Pancreas (tissue), 10 donors: ENCODE results near the gene VEGFD. TPM values are rescaled to one million over a fixed set of nuclear protein-coding genes. Genes with fewer than 3 reads are reported as not detected.

Experiments used
- ATAC-seq, 4 donors: fragments of 200-7000 bp; cut with Tn5 transposase; one replicate each; pipeline versions ENCODE4 v1.8.0 to v1.9.1; 2020; ENCODE audit warnings: mild to moderate bottlenecking in 4 of 4, moderate library complexity in 4 of 4
- DNase-seq, 6 donors: peaks; one replicate each; pipeline ENCODE4 v3.0.0-alpha.2; 2020
- FAIRE-seq: peaks from 2 replicates; lab custom pipeline; 2012; peaks lifted over from hg19 to GRCh38; lab: Jason Lieb, UNC
- H3K27ac ChIP-seq, 4 donors: fragments of 200-600 bp; sonication (generic); 1 replicate in 3 of 4; 2 replicates in 1 of 4; pipeline versions ENCODE4 v1.5.0 to v1.8.0; 2020
- H3K27me3 ChIP-seq, 4 donors: fragments of 200-600 bp; one replicate each; pipeline ENCODE4 v1.8.0; 2021
- H3K36me3 ChIP-seq, 3 donors: fragments of 200-600 bp; sonication (generic) in 1 of 3; one replicate each; pipeline versions ENCODE4 v1.5.0 to v1.8.0; 2020 to 2021
- H3K4me1 ChIP-seq, 3 donors: fragments of 200-600 bp; one replicate each; pipeline ENCODE4 v1.8.0; 2021
- H3K4me3 ChIP-seq, 4 donors: fragments of 200-600 bp; sonication (generic) in 2 of 4; one replicate each; pipeline versions ENCODE4 v1.5.0 to v1.8.0; 2020 to 2021
- H3K9me3 ChIP-seq, 4 donors: fragments of 200-600 bp; one replicate each; pipeline ENCODE4 v1.8.0; 2021
- WGBS, 2 donors: extraction: QIAGEN DNeasy Blood & Tissue Kit; methylation state at CpG; one replicate each; pipeline ENCODE4 v1.1.7; 2013; 5-methylcytosine and 5-hydroxymethylcytosine counted together
- intact Hi-C, 3 donors: fragments of 100-400 bp; cut with DNase I; formaldehyde crosslinking; loops; one replicate each; pipeline versions ENCODE4 v1.11.1 to v1.14.2; 2022
- polyA plus RNA-seq, 2 donors: library from polyadenylated mRNA; stranded (reverse); fragments of 200-250 nt; gene quantifications; one replicate each; pipeline ENCODE4 v1.2.3, GENCODE V29; 2013
- total RNA-seq, 6 donors: library from RNA; stranded (reverse); fragmentation: NEBNext Ultra II Directional in 4 of 6; extraction: Animal tissue kit (Norgen Biotek cat#: 25700) in 4 of 6; gene quantifications; one replicate each; pipeline versions ENCODE4 v1.2.1 to v1.2.4, GENCODE V29; 2021 to 2023
- TF ChIP-seq, protein P1 (sequence below), 4 donors: fragments of 200-600 bp; sonication (generic) in 3 of 4; IDR thresholded peaks; one replicate each; pipeline versions ENCODE4 v1.5.0 to v1.8.0; 2021; ENCODE audit warnings: antibody characterized with exemption in 4 of 4
- donor health status: healthy with polysubstance abuse.
- donor health status: DM: no; HTN: no; CAD: no; lungs with moderate emphysema.
- donor health status: DM: no; HTN: no; CAD: no.
- donor health status: control.
- donor health status: control.
- donor health status: Bipolar disorder and iron deficiency.
- donor health status: DM: yes; HTN: yes; CAD: no.
- donor health status: DM: no; HTN: no; CAD: no.
- donor health status: DM: no; HTN: no; CAD: no.
- donor health status: DM: yes; HTN: yes; CAD: no.

The VEGFD gene
- total and polyA plus RNA-seq, 8 donors = 0.19 to 1.3 (median 0.49) TPM; not detected in 1

DNA sequence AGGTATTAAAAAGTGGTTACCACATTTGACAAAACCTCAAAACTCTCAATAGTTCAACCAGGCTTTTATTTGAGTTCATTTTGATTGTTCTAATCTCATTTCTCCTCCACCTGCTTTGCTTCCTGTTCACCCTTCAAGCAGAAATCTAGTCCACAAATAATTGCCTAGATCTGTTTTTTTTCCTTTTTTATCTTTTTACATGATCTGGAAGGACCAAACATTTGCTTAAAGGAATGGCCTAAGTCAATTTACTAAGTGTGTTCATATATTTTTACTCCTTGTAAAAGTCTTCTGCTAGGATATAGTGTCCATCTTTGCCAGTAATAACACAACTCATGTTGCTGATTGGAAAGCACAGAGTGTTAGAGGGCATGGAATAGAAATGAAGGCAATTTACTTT, 26.2 kb upstream of the VEGFD start:
- H3K4me1 ChIP-seq = no peaks in the 10 kb centered on the region
- TF ChIP-seq, protein P1, sequence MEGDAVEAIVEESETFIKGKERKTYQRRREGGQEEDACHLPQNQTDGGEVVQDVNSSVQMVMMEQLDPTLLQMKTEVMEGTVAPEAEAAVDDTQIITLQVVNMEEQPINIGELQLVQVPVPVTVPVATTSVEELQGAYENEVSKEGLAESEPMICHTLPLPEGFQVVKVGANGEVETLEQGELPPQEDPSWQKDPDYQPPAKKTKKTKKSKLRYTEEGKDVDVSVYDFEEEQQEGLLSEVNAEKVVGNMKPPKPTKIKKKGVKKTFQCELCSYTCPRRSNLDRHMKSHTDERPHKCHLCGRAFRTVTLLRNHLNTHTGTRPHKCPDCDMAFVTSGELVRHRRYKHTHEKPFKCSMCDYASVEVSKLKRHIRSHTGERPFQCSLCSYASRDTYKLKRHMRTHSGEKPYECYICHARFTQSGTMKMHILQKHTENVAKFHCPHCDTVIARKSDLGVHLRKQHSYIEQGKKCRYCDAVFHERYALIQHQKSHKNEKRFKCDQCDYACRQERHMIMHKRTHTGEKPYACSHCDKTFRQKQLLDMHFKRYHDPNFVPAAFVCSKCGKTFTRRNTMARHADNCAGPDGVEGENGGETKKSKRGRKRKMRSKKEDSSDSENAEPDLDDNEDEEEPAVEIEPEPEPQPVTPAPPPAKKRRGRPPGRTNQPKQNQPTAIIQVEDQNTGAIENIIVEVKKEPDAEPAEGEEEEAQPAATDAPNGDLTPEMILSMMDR (IDR thresholded peaks at IDR 0.05) = no peak
- peaks cover 0 to 4% (median 2%) of the 10 kb centered on the region in 4 donors for H3K27me3 ChIP-seq
- H3K4me3 ChIP-seq = no peak overlapping the region
- FAIRE-seq (no peak), ATAC-seq (no peak), DNase-seq (no peak)
- intact Hi-C loops = no loop called here
- no peaks in the 10 kb centered on the region for H3K36me3 ChIP-seq
- no peaks in the 10 kb centered on the region for H3K9me3 ChIP-seq
- no peak overlapping the region for H3K27ac ChIP-seq

DNA sequence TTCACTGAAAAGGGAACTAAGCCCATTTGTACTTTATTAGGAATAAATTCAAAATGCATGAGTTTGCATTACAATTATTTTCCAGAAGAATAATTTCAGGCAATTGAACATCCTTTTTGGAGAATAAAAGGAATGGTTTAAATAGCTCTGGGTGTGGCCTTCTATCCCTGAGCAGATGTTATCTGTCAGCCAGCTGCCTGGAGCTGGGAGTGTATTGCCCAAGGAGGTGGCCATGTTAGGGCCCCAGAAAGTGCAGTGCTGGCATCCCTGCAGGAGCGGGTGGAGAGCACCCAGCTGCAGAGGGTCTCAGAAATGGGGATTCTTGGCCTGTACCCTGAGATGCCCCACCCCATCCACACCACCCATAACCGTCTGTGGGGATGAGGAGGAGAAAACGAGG, 21.6 kb upstream of the VEGFD start:
- no peaks in the 10 kb centered on the region for H3K4me1 ChIP-seq
- DNase-seq (no peak), FAIRE-seq (no peak), ATAC-seq (no peak)
- H3K9me3 ChIP-seq = no peaks in the 10 kb centered on the region
- H3K27ac ChIP-seq = no peak overlapping the region
- TF ChIP-seq, protein P1 (IDR thresholded peaks at IDR 0.05) = no peak
- H3K36me3 ChIP-seq = no peaks in the 10 kb centered on the region
- WGBS, 2 donors = 37 to 77% methylated on average over 3 of the region's 3 CpGs
- H3K27me3 ChIP-seq = peaks cover 0 to 4% (median 0%) of the 10 kb centered on the region in 4 donors
- intact Hi-C loops = no loop called here
- H3K4me3 ChIP-seq = no peak overlapping the region

DNA sequence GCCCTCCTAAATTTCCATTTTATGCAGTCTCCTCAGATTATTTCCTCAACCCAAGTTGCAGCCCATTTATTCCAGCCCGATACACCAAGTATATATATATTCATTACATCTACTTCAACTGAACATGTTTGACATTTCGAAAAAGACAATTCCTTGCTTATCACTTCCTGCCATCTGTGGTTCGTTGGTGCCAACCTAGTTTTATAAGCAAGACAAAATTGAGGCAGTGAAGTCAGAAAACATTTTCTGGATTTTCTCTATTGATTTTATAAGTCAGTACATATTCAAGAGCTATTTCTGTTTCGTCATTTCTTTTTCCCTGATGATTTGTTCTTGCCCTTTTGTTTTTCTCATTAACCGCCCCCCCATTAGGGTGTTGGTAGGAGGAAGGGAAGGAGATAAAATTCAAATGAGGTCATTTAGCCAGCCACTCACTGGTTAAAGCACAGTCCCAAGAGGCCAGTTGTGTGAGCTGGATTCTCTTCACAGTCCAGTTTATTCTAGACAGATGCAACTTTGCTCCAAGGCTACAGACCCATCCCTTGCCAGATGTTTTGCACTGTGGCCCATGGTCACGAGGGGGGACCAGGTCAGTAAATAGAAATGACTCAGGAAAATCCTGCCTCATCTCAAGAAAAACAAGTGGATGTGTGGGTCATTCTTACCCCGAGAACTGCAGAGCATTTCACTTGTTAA, 20.3 kb upstream of the VEGFD start:
- intact Hi-C loops = no loop called here
- Histone ChIP-seq H3K27ac (no peak overlapping the region), H3K36me3 (no peaks in the 10 kb centered on the region), H3K9me3 (no peaks in the 10 kb centered on the region), H3K27me3 (no peaks in the 10 kb centered on the region), H3K4me3 (no peak overlapping the region), H3K4me1 (no peaks in the 10 kb centered on the region)
- TF ChIP-seq, protein P1 (IDR thresholded peaks at IDR 0.05) = no peak
- DNase-seq (no peak), ATAC-seq (no peak), FAIRE-seq (no peak)
- WGBS, 2 donors = 66 to 80% methylated on average over 7 of the region's 7 CpGs

DNA sequence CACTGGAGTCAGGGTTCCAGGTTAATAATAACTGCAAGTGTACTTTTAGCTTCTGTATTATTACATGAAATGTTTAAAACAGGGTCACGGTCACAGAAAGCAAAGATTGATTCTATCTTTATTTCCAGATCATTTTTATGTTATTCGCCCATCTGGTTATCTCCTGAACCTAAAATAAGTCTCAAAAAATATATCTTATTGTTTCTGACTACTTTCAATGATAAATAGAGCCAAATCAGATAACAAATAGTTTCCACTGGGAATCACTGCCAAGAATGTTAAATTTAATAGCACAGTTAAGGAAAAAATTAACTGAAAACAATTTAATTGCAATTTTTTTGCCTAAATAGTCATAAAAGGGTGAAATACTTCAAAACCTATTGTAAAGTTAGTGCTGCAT, 17.2 kb upstream of the VEGFD start:
- no peaks in the 10 kb centered on the region for H3K9me3 ChIP-seq
- ATAC-seq = no peak
- no peak overlapping the region for H3K27ac ChIP-seq
- intact Hi-C loops = no loop called here
- 29 to 34% methylated on average over 2 of the region's 2 CpGs for WGBS, 2 donors
- no peak for DNase-seq
- H3K4me1 ChIP-seq = no peaks in the 10 kb centered on the region
- FAIRE-seq = peak; percentile 49
- no peaks in the 10 kb centered on the region for H3K36me3 ChIP-seq
- no peaks in the 10 kb centered on the region for H3K27me3 ChIP-seq
- TF ChIP-seq, protein P1 (IDR thresholded peaks at IDR 0.05) = no peak
- no peak overlapping the region for H3K4me3 ChIP-seq

DNA sequence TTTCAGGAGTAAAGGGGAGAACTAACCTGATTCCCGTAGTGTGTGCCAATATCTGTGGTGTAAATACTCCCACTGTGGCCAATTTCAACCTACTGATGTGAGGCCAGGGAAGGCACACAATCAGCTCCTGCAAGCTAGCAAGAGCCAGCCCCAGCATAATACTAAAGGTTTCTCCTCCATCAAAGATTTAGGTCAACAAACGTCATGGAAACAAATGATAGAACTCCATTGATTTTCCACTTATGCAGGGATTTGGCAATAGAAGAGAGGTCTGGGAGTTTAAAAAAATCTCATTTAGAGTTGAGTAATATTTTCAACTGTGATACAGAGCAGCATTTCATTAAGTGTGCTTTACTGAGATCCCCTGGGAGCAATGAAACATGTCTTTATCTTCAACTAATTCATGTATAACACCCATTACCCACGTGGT, 15.8 kb upstream of the VEGFD start:
- TF ChIP-seq, protein P1 (IDR thresholded peaks at IDR 0.05) = no peak
- no peaks in the 10 kb centered on the region for H3K36me3 ChIP-seq
- intact Hi-C loops = no loop called here
- FAIRE-seq = no peak
- H3K4me1 ChIP-seq = no peaks in the 10 kb centered on the region
- WGBS, 2 donors = 13 to 27% methylated on average over 3 of the region's 3 CpGs
- H3K27me3 ChIP-seq = no peaks in the 10 kb centered on the region
- H3K4me3 ChIP-seq = no peak overlapping the region
- DNase-seq = no peak
- no peak overlapping the region for H3K27ac ChIP-seq
- ATAC-seq = no peak
- no peaks in the 10 kb centered on the region for H3K9me3 ChIP-seq
